PFSK-1 (cell line): Measurements from ENCODE around the gene SLC34A1.

Source experiments
- FOXP2 ChIP-seq: optimal IDR thresholded peaks from 2 replicates; pipeline ENCODE3; 2011; ENCODE audit warnings: borderline replicate concordance, control low read depth, inconsistent platforms; ENCODE audit not compliant: insufficient read depth; ENCODE audit errors: extremely low read length, extremely low read depth
- POLR2AphosphoS5 ChIP-seq: IDR thresholded peaks from 2 replicates; pipeline ENCODE4 v1.6.1; 2012; ENCODE audit warnings: low read depth, mild to moderate bottlenecking, control low read depth, low read length, moderate library complexity
- REST ChIP-seq, 2 experiments: IDR thresholded peaks; 2 replicates each; pipeline versions ENCODE4 v1.6.1 to v1.8.0; 2011 to 2012; ENCODE audit warnings: low read depth in 2 of 2, low read length in 2 of 2, control low read depth in 1 of 2, inconsistent platforms in 1 of 2, mild to moderate bottlenecking in 1 of 2, moderate library complexity in 1 of 2; ENCODE audit not compliant: insufficient read depth in 1 of 2
- SIN3A ChIP-seq: IDR thresholded peaks from 2 replicates; pipeline ENCODE4 v1.6.1; 2012; ENCODE audit warnings: mild to moderate bottlenecking, low read length, moderate library complexity, borderline replicate concordance; ENCODE audit not compliant: insufficient read depth
- TAF1 ChIP-seq: IDR thresholded peaks from 2 replicates; pipeline ENCODE4 v1.6.1; 2012; ENCODE audit warnings: low read length, control low read depth, borderline replicate concordance; ENCODE audit not compliant: insufficient read depth

Gene SLC34A1

DNA sequence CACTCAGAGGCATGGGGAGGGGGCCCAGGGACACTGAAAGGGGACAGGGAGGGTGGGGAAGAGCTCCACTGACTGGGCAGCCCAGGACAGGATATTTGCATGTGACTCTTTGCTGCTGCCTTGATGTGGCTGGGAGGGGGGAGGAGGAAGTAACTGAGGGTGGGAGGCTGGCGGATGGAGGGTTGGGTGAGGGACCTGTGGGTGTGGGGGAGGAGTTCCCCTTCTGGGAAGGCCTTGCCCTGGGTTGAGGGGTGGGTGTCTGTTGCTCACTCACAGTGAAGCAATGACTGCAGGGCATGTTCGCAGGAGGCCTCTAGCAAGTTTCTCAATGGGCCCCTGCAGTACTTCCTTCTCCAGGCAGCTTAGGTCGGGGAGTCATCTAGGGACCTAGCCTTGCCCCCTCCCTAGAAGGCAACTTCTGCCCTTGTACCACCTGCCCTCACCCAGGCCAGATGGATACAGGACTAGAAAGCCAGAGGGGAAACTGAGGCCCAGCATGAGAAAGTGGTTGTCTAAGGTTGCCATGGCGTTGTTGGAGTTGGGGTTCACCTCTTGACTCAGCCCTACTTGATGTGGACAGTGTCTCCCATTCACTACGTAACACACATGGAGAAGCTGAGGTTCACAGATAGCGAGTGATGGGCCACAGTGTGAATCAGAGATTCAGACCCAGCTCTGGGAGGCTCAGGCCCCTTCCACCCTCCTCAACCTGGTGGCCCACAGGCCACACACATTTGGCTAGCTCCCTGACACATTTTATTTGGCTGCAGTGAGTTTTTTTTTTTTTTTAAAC is 45.2 kb downstream of the SLC34A1 start:
- TF ChIP-seq SIN3A: no peak

DNA sequence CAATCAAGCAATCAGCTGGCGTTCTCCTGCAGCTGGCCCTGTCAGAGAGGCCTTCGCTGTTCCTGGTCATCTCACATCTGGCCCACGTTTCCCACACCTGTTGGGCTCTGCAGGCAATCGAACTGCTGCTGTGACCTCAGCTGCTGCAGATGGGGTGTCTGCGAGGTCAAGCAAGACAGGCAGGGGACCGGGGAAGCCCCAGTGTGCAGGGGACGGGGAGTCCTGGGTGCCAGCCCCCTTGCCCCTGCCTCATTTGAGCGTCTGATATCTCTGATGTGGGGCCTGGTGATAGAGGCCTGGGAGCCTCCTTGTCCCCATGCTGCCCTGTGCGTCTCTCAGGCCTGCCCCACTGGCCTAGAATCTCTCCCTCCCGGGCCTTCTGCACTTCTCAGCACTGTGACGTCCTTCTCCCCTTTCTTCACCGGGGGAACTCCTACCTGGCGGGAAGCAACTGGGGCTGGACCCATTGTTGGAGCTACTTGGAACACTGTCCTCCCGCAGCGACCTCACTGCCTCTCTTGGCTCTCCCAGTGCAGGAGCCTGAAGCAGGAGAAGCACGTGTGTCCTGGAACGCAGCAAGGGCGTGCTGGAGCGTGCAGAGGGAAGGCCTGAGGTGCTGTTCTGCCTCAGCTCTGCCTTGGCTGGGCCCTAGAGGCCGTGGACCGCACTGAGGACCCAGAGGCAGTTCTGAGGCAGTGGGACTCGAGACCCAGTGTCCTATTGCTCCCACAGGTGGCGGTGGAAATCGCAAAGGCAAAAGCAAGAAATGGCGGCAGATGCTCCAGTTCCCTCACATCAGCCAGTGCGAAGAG is 46.1 kb downstream of the SLC34A1 start:
- no peak for TF ChIP-seq REST (IDR thresholded peaks at IDR 0.05; ENCODE audit: insufficient read depth in 1 of 2, low read depth in 2 of 2, low read length in 2 of 2)
- no peak for TF ChIP-seq SIN3A
- no peak for TF ChIP-seq FOXP2
- TF ChIP-seq TAF1: no peak
- TF ChIP-seq POLR2AphosphoS5: no peak

- no peak for TF ChIP-seq REST (IDR thresholded peaks at IDR 0.05; ENCODE audit: insufficient read depth in 1 of 2, low read depth in 2 of 2, low read length in 2 of 2)
These were observed 46.7 kb downstream of the SLC34A1 start for GRCh38 chr5:177430972-177431316.

DNA sequence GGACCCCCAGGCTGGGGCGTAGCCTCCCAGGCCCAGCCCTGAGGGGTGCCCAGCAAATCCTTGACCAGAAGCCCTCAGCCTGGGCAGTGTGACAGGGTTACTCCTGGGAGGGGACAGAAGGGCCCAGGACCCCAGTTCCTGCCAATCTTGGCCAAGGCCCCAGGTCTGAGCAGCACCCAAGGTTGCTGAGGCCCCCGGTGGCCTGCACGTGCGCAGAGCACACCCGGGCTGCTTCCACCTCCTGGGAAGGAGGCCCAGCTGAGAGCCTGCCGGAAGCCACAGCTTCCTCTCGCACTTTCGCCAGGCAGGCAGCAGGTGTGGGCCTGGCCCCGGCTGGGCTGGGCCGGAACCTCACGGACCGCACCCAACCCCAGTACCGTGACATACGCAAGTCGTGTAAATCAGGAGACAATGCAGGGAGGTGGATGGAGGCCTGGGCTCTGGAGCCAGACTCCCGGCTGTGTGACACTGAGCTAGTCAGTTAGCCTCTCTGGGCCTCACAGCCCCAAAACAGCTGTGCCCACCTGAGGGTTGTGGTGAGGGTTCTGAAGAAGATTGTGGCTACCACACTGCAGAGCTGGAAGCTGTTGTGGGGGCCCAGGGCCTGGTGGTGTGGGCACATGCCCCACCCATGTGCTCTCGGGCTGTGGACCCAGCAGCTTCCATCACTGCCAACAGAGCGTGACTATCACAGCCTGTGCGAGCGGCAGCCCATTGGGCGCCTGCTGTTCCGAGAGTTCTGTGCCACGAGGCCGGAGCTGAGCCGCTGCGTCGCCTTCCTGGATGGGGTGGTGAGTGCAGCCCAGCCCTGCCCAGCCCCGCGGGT is 47.3 kb downstream of the SLC34A1 start:
- TF ChIP-seq TAF1 (no peak), FOXP2 (no peak), POLR2AphosphoS5 (no peak), SIN3A (no peak), REST (IDR thresholded peaks at IDR 0.05; ENCODE audit: insufficient read depth in 1 of 2, low read depth in 2 of 2, low read length in 2 of 2) (no peak)

GRCh38 chr5:177432143-177432838 is 48.1 kb downstream of the SLC34A1 start:
- TF ChIP-seq SIN3A: no peak
- no peak for TF ChIP-seq TAF1
- TF ChIP-seq POLR2AphosphoS5: no peak
- no peak for TF ChIP-seq REST (IDR thresholded peaks at IDR 0.05; ENCODE audit: insufficient read depth in 1 of 2, low read depth in 2 of 2, low read length in 2 of 2)
- TF ChIP-seq FOXP2: no peak
